NCI-H748 treated with DMSO at 0.1 percent for 48 hours (cell line): Measurements from ENCODE around the gene BATF3.
"Not testable (repeated sequence)": the region's sequence is repeated elsewhere in the genome, so short reads cannot be mapped to it uniquely, and the experiment has no call there.

ENCODE experiments used
- DNase-seq: peaks from one replicate; lab custom pipeline; 2025; lab: John Stamatoyannopoulos, UW

The BATF3 gene, protein sequence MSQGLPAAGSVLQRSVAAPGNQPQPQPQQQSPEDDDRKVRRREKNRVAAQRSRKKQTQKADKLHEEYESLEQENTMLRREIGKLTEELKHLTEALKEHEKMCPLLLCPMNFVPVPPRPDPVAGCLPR

GRCh38 chr1:212699625-212700222, at the start of gene BATF3:
TSS of gene BATF3 (minus strand) at chr1:212699840. CDS start at chr1:212699762, 78 bp downstream.
- no peak for DNase-seq

DNA sequence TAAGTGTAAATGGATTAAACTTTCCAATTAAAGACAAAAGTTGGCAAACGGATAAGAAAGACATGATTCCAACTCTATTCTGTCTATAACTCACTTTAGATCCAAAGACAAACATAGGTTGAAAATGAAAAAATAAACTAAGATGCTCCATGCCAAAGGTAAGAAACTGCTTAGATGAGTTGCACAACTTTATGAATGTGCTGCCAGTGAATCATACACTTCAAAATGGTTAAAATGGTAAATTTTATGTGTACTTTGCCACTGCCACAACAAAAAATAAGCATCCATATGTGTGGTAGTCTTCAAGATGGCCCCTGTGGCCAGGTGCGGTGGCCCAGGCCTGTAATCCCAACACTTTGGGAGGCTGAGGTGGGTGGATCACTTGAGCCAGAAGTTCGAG, 46.9 kb upstream of the BATF3 start:
- no peak for DNase-seq

GRCh38 chr1:212745303-212745702, 45.7 kb upstream of the BATF3 start:
- DNase-seq: no peak

DNA sequence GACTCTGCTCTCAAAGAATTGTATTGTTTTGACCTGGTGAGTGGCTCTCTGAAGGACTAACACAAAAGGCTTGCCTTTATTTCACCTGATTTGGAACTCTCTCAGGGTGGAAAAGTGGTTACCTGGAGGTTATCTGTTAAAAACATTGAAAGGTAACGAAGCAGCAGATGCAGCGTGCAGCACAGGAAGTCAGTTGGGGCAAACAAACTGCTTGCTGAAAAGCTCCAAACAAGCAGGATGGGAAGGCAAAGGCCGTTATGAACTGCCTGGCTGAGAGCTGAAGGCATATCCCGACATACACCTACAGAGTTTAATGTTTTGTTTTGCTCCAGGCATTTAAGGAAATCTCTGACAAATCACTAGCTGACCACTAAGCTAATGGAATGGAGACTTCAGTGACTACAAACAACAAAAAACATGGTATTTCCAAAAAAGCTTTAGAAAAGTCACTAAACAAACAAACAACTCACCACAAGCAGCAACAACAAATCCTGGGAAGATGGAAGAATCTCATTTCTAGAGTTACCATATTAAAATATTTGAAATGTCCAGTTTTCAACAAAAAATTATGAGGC, 44.3 kb upstream of the BATF3 start:
- no peak for DNase-seq

GRCh38 chr1:212738330-212738729, 38.7 kb upstream of the BATF3 start:
- no peak for DNase-seq

DNA sequence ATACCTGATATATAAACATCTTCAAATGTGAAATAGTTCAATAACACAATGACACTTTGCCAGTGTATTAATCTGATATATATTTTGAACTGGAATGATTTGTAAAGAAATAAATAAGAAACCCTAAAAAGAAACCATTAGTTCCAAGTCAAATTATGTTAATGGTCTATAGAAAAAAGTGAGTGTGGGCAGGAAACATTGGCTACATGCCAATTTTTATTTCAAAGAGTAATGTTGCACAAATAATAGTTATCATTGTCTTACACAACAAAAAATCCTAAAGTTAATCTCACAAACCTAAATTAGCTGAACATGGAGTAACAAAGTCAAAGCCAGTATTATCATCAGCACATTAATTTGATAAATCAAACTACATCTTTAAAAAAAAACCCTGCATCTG, 37.9 kb upstream of the BATF3 start:
- DNase-seq: no peak

DNA sequence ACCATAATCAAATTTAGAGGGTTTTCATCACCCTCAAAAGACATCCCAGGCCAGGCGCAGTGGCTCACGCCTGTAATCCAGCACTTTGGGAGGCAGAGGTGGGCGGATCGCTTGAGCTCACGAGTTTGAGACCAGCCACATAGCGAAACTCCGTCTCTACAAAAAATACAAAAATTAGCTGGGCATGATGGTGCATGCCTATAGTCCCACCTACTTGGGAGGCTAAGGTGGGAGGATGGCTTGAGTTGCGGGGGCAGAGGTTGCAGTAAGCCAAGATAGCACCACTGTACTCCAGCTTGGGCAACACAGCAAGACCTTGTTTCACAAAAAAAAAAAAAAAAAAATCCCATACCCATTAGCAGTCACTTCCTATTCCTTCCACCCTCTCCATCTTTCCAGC, 33.5 kb upstream of the BATF3 start:
- no peak for DNase-seq

- no peak for DNase-seq
These were observed 32.0 kb upstream of the BATF3 start for GRCh38 chr1:212731630-212732029.

DNA sequence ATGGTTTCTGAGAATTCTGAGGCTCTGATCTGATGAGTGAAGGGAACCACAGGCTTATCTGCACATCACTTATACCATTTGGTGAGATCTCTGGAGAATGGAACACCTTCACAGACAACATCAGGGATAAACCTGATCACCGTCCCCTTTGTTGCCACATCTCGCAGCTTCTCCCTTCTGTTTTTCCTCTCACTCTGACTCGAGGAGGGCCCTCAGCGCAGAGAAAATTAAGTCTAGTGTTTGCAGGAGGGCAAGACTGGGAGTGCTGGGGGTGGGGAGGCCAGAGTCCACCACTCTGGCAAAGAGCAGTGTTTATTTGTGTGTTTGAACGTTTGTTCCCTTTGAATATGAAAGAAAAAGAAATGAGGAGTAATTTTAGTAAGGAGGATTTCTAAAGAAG, 29.0 kb upstream of the BATF3 start:
- DNase-seq: no peak

- DNase-seq: no peak
These were observed 27.9 kb upstream of the BATF3 start for GRCh38 chr1:212727386-212728181.

GRCh38 chr1:212724679-212725078, 25.0 kb upstream of the BATF3 start:
- not testable (repeated sequence) for DNase-seq

DNA sequence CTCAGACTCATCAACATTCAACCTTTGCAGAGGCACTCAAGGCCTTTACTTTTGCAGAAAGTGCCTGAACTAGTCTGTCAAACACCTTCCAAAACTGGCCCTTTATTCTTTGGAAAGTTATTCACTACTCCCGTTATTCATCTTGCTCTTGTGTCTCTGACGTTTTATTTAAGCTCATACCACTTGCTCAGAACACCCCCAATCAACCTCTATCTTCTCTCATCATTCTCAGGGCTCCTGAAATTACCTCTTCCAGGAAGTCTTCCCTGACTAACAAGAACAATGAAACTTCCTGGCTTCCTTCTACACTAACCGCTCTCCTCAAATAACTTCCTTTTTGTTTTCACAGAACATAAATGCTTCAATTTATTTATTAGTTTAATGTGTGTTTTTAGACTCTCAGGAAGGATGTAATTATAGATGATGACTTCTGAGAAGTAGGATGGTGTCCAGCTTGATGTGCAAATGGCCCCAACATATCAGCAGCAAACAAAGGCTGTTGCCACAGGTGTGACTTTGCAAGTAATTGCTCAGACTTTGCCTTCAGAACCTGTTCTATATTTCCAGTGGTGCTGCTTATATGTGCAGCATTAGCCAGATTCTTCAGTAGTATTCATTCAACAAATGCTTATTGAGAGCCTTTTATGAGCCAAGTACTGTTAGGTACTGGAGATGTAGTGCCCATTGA, 22.8 kb upstream of the BATF3 start:
- peak; percentile 20 for DNase-seq

- no peak for DNase-seq
These were observed 22.0 kb upstream of the BATF3 start for GRCh38 chr1:212721388-212722247.

DNA sequence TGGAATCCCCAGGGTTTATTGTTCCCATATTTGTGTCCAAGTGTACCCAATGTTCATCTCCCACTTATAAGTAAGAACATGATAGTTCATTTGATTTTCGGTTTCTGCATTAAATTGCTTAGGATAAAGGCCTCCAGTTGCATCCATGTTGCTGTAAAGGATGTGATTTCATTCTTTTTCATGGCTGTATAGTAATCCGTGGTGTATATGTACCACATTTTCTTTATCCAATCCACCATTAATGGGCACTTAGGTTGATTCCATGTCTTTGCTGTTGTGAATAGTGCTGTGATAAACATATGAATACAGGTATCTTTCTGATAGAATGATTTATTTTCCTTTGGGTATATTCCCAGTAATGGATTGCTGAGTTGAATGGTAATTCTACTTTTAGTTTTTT, 20.0 kb upstream of the BATF3 start:
- DNase-seq: no peak

DNA sequence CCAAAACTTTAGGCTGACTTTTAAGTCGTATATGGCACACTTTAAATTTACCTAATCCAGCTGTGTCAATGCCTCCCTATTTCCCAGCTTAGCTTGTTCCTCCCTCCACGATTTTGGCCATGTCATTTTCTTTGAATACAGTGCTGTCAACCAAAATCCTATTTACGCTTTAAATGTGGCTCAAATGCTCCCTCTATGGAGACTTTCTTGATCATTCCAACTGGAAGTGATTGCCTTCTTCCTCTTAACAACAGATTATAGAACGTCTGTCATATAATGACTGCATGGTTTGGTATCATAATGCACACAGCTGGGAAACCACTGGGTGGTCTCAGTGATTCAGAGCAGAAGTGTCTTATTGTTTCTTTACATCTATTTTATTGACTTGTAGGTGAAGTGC, 18.9 kb upstream of the BATF3 start:
- no peak for DNase-seq

- DNase-seq: no peak
These were observed 16.5 kb upstream of the BATF3 start for GRCh38 chr1:212716161-212716560.

- no peak for DNase-seq
These were observed 14.0 kb upstream of the BATF3 start for GRCh38 chr1:212713465-212714136.

DNA sequence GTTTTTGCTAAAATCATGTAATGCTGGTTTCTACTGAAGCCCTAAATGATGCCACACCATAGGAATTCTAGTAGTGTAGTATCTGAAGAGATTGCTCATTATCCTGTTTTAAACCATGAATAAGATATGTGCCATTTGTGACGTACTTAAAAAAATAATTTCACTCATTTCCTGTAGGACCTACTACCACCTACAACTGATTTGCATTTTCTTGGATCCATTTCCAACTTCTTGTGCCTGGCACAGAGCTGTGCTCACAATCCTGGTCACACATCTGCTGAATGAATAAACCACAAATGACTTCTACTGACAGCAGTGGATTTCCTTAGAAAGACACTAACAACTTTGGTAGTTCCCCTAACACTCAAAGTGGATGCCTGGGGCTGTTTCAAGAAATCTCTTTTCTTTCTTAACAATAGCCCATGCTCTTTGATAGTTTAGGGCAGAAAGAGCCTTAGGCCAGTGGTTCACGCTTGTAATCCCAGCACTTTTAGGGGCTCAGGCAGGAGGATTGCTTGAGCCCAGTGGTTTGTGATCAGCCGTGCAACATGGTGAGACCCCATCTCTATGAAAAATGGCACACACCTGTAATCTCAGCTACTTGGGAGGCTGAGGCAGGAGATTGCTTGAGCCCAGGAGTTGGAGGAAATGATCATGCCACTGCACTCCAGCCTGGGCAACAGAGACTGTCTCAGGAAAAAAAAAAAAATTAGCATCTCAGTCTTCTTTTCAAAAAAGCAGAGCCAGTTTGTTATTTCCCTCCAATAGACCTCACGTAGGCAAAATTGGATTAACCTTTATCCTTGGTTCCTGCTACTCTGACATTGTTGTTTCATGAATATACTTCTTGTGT, 13.0 kb upstream of the BATF3 start:
- no peak for DNase-seq

DNA sequence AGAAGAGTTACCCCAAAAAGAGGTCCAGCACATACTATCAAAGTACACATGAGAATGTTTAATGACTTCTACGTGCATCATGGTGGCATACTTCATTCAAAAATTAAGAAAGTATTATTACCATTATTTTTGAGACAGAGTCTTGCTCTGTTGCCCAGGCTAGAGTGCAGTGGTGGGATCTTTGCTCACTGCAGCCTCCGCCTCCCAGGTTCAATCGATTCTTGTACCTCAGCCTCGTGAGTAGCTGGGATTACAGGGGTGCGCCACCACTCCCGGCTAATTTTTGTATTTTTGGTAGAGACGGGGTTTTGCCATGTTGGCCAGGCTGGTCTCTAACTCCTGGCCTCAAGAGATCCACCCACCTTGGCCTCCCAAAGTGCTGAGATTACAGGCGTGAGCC, 12.3 kb upstream of the BATF3 start:
- not testable (repeated sequence) for DNase-seq

- DNase-seq: no peak
These were observed 10.9 kb upstream of the BATF3 start for GRCh38 chr1:212710566-212710965.
